IMR-90 (cell line): ENCODE data around the gene RAB11FIP3. TPM values are rescaled to one million over a fixed set of nuclear protein-coding genes. Genes with fewer than 3 reads are reported as not detected.

Experiments
- ATAC-seq: fragments of 200-7000 bp; cut with Tn5 transposase; 2 replicates; pipeline ENCODE4 v1.9.1; 2020; ENCODE audit warnings: low read depth, mild to moderate bottlenecking, moderate library complexity
- BruUV-seq: library from RNA; stranded (reverse); fragments of 400-500 nt; replicated peaks from 2 replicates; lab custom pipeline; 2021; lab: Mats Ljungman, UMichigan
- CTCF ChIA-PET: fragments of 300-600 bp; formaldehyde crosslinking; extraction: SDS; loops from one replicate; lab custom pipeline; 2021; ENCODE audit warnings: antibody characterized with exemption; lab: Yijun Ruan, JAX
- POLR2A ChIA-PET: fragments of 300-600 bp; sonication (Branson Sonifier 250); formaldehyde crosslinking; loops from one replicate; lab custom pipeline; 2022; ENCODE audit warnings: antibody characterized with exemption; ENCODE audit not compliant: unreplicated experiment; lab: Charles Lee
- DNase-seq: peaks from one replicate; pipeline ENCODE4 v3.0.0; 2013
- H2AFZ ChIP-seq: replicated peaks from 2 replicates; pipeline ENCODE3; 2013; ENCODE audit warnings: low read length, mild to moderate bottlenecking; ENCODE audit not compliant: poor library complexity
- H2AK5ac ChIP-seq: 2 replicates; pipeline ENCODE4 v1.6.1; 2013; ENCODE audit warnings: low read depth, low read length, inconsistent platforms
- H2AK9ac ChIP-seq: replicated peaks from 2 replicates; pipeline ENCODE3; 2013; ENCODE audit warnings: mild to moderate bottlenecking, low read depth, low read length, moderate library complexity; ENCODE audit not compliant: poor library complexity
- H2BK120ac ChIP-seq: 2 replicates; pipeline ENCODE4 v1.6.1; 2013; ENCODE audit warnings: low read depth, low read length, inconsistent platforms
- H2BK15ac ChIP-seq: 3 replicates; pipeline ENCODE4 v1.6.1; 2013; ENCODE audit warnings: low read depth, low read length, inconsistent platforms
- H2BK20ac ChIP-seq: 2 replicates; pipeline ENCODE4 v1.6.1; 2013; ENCODE audit warnings: low read depth, mild to moderate bottlenecking, inconsistent platforms, low read length, moderate library complexity
- H2BK5ac ChIP-seq: 2 replicates; pipeline ENCODE4 v1.6.1; 2013; ENCODE audit warnings: mild to moderate bottlenecking, low read depth, low read length, inconsistent platforms; ENCODE audit not compliant: poor library complexity, severe bottlenecking
- H3K14ac ChIP-seq: replicated peaks from 2 replicates; pipeline ENCODE4 v1.6.1; 2013; ENCODE audit warnings: low read depth, low read length, inconsistent platforms
- H3K18ac ChIP-seq: 2 replicates; pipeline ENCODE4 v1.6.1; 2013; ENCODE audit warnings: low read depth, low read length, control low read depth
- H3K23ac ChIP-seq: 2 replicates; pipeline ENCODE4 v1.6.1; 2013; ENCODE audit warnings: low read depth, low read length, inconsistent platforms
- H3K27ac ChIP-seq: 2 replicates; pipeline ENCODE4 v1.5.1; 2013; ENCODE audit warnings: mild to moderate bottlenecking, control low read depth, low read length; ENCODE audit not compliant: insufficient read depth
- H3K27me3 ChIP-seq: 2 replicates; pipeline ENCODE4 v1.6.1; 2013; ENCODE audit warnings: low read length; ENCODE audit not compliant: control insufficient read depth, insufficient read depth
- H3K36me3 ChIP-seq: 2 replicates; pipeline ENCODE4 v1.6.1; 2013; ENCODE audit warnings: low read length, mixed read lengths; ENCODE audit not compliant: control insufficient read depth, insufficient read depth
- H3K4ac ChIP-seq: 2 replicates; pipeline ENCODE4 v1.6.1; 2013; ENCODE audit warnings: low read depth, low read length, inconsistent platforms
- H3K4me1 ChIP-seq: 2 replicates; pipeline ENCODE4 v1.6.1; 2013; ENCODE audit warnings: low read length, mixed read lengths; ENCODE audit not compliant: control insufficient read depth, insufficient read depth
- H3K4me2 ChIP-seq: 2 replicates; pipeline ENCODE4 v1.6.1; 2013; ENCODE audit warnings: low read depth, mild to moderate bottlenecking, control low read depth, low read length, moderate library complexity
- H3K4me3 ChIP-seq: 2 replicates; pipeline ENCODE4 v1.5.1; 2013; ENCODE audit warnings: low read depth, mild to moderate bottlenecking, control low read depth, low read length, moderate library complexity; ENCODE audit not compliant: insufficient read depth
- H3K56ac ChIP-seq: 2 replicates; pipeline ENCODE4 v1.6.1; 2013; ENCODE audit warnings: low read length, inconsistent platforms; ENCODE audit not compliant: insufficient read depth; ENCODE audit errors: extremely low read depth
- H3K79me1 ChIP-seq, 2 experiments: 2 replicates each; pipeline ENCODE4 v1.6.1; 2013; ENCODE audit warnings: low read length in 2 of 2, inconsistent platforms in 1 of 2, low read depth in 1 of 2
- H3K9ac ChIP-seq: 2 replicates; pipeline ENCODE4 v1.6.1; 2013; ENCODE audit warnings: low read depth, low read length, control low read depth
- H3K9me1 ChIP-seq: 2 replicates; pipeline ENCODE4 v1.6.1; 2013; ENCODE audit warnings: low read length, inconsistent platforms; ENCODE audit not compliant: insufficient read depth
- H3K9me3 ChIP-seq: 2 replicates; pipeline ENCODE4 v1.6.1; 2013; ENCODE audit warnings: low read length; ENCODE audit not compliant: control insufficient read depth, insufficient read depth
- H4K20me1 ChIP-seq: 2 replicates; pipeline ENCODE4 v1.6.1; 2013; ENCODE audit warnings: low read length, inconsistent platforms; ENCODE audit not compliant: insufficient read depth
- H4K5ac ChIP-seq: 2 replicates; pipeline ENCODE4 v1.6.1; 2013; ENCODE audit warnings: mild to moderate bottlenecking, low read depth, low read length, control low read depth
- H4K8ac ChIP-seq, 2 experiments: 2 replicates each; pipeline ENCODE4 v1.6.1; 2013; ENCODE audit warnings: low read depth in 2 of 2, low read length in 2 of 2, control low read depth in 1 of 2, inconsistent platforms in 1 of 2
- H4K91ac ChIP-seq: 2 replicates; pipeline ENCODE4 v1.6.1; 2013; ENCODE audit warnings: low read depth, low read length, inconsistent platforms; ENCODE audit not compliant: insufficient read depth
- CEBPB ChIP-seq: IDR thresholded peaks from 2 replicates; pipeline ENCODE4 v1.6.1; 2012; ENCODE audit warnings: low read depth, low read length, improper control_type of control experiment
- ELK1 ChIP-seq: fragments of 150-350 bp; IDR thresholded peaks from 2 replicates; pipeline ENCODE4 v1.6.1; 2016; ENCODE audit warnings: low read depth, mild to moderate bottlenecking, low read length, moderate library complexity, borderline replicate concordance
- MAFK ChIP-seq: IDR thresholded peaks from 2 replicates; pipeline ENCODE4 v1.6.1; 2012; ENCODE audit warnings: low read depth, low read length, improper control_type of control experiment
- MXI1 ChIP-seq: IDR thresholded peaks from 2 replicates; pipeline ENCODE4 v1.6.1; 2012; ENCODE audit warnings: low read depth, mild to moderate bottlenecking, low read length, moderate library complexity, borderline replicate concordance
- WGBS, 2 experiments: methylation state at CpG; one replicate each; pipeline versions ENCODE4 v1.1.5 to v1.1.7; 2013; ENCODE audit warnings: missing lambda C conversion rate in 2 of 2; ENCODE audit not compliant: insufficient read length in 1 of 2; ENCODE audit errors: extremely low coverage in 2 of 2; 5-methylcytosine and 5-hydroxymethylcytosine counted together
- dilution Hi-C: fragments of 300-500 bp; cut with HindIII; formaldehyde crosslinking; loops from one replicate; pipeline ENCODE4 v1.14.3; 2018; ENCODE audit warnings: low sequenced_read_pairs; ENCODE audit not compliant: unreplicated experiment
- in situ Hi-C: fragments of 300-500 bp; cut with MboI; formaldehyde crosslinking; loops from 3 replicates; pipeline ENCODE4 v1.14.3; 2019; ENCODE audit warnings: low sequenced_read_pairs, inconsistent platforms, mixed read lengths
- intact Hi-C: fragments of 100-400 bp; cut with micrococcal nuclease; formaldehyde crosslinking; loops from 2 replicates; pipeline ENCODE4 v1.10.0; 2022
- polyA plus RNA-seq, 3 experiments: library from polyadenylated mRNA; depleted of rRNA; stranded (reverse); fragments of >200 nt; gene quantifications; 2 replicates each; pipeline ENCODE4 v1.2.3, GENCODE V29; 2012; ENCODE audit warnings: low replicate concordance in 1 of 3
- total RNA-seq: library from RNA; depleted of rRNA; stranded (reverse); fragments of >200 nt; gene quantifications from 2 replicates; pipeline ENCODE4 v1.2.3, GENCODE V29; 2012

RAB11FIP3 gene
- total and polyA plus RNA-seq, 2 of the 4 experiments (the other 2 are of a cell fraction), result 7.5 to 22.5 TPM

- Histone ChIP-seq H3K79me1 (peaks cover 7 to 33% of the 10 kb centered on the region in 2 experiments), H3K9ac (no peak overlapping the region), H3K9me1 (peaks cover 5% of the 10 kb centered on the region; the same call in 1 of the 2 replicates), H3K4me3 (no peak overlapping the region), H2AK9ac (no peak overlapping the region), H2BK5ac (no peak overlapping the region), H4K20me1 (peaks cover 12% of the 10 kb centered on the region), H2BK120ac (no peak overlapping the region), H3K14ac (no peak overlapping the region), H4K5ac (no peak overlapping the region), H4K8ac (no peak overlapping the region), H3K27me3 (no peaks in the 10 kb centered on the region), H3K4me1 (peaks cover 1% of the 10 kb centered on the region; the same call in 1 of the 2 replicates), H4K91ac (no peak overlapping the region), H3K9me3 (no peaks in the 10 kb centered on the region), H3K4me2 (no peak overlapping the region), H3K18ac (no peak overlapping the region), H3K4ac (no peak overlapping the region), H3K56ac (no peak overlapping the region), H3K36me3 (peaks cover 16% of the 10 kb centered on the region), H2AK5ac (no peak overlapping the region), H2AFZ (no peak overlapping the region), H2BK15ac (no peak overlapping the region), H3K27ac (no peak overlapping the region), H2BK20ac (no peak overlapping the region), H3K23ac (no peak overlapping the region)
- 83% methylated on average over 1 of the region's 9 CpGs; no CpG with 5 or more reads in 1 of the 2 experiments for WGBS, 2 experiments
- CTCF ChIA-PET, result no interaction called here
- in situ Hi-C loops, result no loop called here
- ATAC-seq, result no peak
- no peak for TF ChIP-seq MAFK
- TF ChIP-seq CEBPB, result no peak
- TF ChIP-seq MXI1, result no peak
- TF ChIP-seq ELK1, result no peak
- dilution Hi-C loops, result no loop called here
- BruUV-seq, result no TSS peak
- intact Hi-C loops, result no loop called here
- DNase-seq, result no peak
- POLR2A ChIA-PET, result no interaction called here
These were observed 46.7 kb downstream of the RAB11FIP3 start for GRCh38 chr16:472199-472504.
